ENCODE results near the gene FOLR3. TPM values are rescaled to one million over a fixed set of nuclear protein-coding genes. Genes with fewer than 3 reads are reported as not detected.
"Not testable (repeated sequence)": the region's sequence is repeated elsewhere in the genome, so short reads cannot be mapped to it uniquely, and the experiment has no call there.

FOLR3 gene
- total and polyA plus RNA-seq, 5 donors, result 0.49 to 1.2 (median 1.1) TPM; not detected in 2

DNA sequence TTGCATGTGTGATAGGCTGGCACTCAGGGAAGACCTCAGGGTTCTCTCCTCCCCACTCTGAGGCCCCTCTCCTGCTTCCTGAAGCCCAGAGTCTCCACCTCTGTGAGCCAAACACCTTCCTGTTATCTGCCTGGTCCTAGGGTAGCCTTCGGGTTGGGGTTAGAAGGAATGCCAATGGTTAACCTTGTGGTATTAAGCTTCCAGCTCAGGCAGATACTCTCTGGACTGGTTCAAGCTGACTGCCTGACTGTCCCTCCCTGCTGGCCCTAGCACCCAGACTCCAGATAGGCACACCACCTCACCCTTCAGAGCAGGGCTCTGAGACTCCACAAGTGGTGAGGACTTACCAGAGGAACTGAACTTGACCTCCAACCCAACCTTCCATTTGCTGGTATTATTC, 7.0 kb downstream of the FOLR3 start:
- not testable (repeated sequence) for H3K4me3 ChIP-seq (ENCODE audit: low read length); DNase-seq; H3K27ac ChIP-seq (ENCODE audit: low read length); H3K27me3 ChIP-seq (ENCODE audit: control insufficient read depth, insufficient read depth); H3K4me1 ChIP-seq (ENCODE audit: control insufficient read depth, insufficient read depth, low read length); ATAC-seq; H3K9me3 ChIP-seq (ENCODE audit: control insufficient read depth, low read length)
- intact Hi-C loops (cut with DNase I), result loop anchor here in 1 of 4 donors (5.0 kb wide), 1 partner anchor 165 kb away; no protein-coding TSS in a partner anchor
- 50% methylated on average over 1 of the region's 1 CpG for WGBS

DNA sequence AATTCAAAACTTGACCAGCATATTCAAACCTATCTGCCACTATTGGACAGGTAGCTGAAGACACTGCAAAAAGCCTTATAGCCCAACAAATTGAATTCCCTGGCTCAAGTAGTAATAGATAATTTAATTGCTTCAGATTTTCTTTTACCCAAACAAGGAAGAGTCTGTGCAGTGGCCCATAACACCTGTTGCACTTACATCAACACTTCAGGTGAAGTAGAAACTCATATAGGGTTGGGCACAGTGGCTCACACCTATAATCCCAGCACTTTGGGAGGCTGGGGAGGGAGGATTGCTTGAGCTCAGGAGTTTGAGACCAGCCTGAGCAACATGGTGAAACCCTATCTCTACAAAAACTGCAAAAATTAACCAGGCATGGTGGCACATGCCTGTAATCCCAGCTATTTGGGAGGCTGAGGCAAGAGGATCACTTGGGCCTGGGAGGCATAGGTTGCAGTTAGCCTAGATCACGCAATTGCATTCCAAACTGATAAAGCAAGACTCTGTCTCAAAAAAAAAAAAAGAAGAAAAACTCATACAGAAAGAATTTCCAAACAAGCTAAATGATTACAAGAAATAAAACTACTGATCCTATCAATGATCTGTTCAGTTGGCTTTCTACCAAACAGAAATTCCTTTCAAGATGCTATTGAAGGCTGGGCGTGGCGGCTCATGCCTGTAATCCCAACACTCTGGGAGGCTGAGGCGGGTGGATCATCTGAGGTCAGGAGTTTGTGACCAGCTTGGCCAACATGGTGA, 9.5 kb downstream of the FOLR3 start:
- 83% methylated on average over 4 of the region's 4 CpGs for WGBS
- H3K4me1 ChIP-seq (ENCODE audit: control insufficient read depth, insufficient read depth, low read length), result no peaks in the 10 kb centered on the region
- H3K27ac ChIP-seq (ENCODE audit: low read length), result no peak overlapping the region
- H3K9me3 ChIP-seq (ENCODE audit: control insufficient read depth, low read length), result no peaks in the 10 kb centered on the region
- DNase-seq (no peak), ATAC-seq (no peak)
- H3K27me3 ChIP-seq (ENCODE audit: control insufficient read depth, insufficient read depth), result no peaks in the 10 kb centered on the region
- intact Hi-C loops (cut with DNase I), result loop anchor here in 1 of 4 donors (5.0 kb wide), 1 partner anchor 168 kb away; no protein-coding TSS in a partner anchor
- H3K4me3 ChIP-seq (ENCODE audit: low read length), result no peak overlapping the region

DNA sequence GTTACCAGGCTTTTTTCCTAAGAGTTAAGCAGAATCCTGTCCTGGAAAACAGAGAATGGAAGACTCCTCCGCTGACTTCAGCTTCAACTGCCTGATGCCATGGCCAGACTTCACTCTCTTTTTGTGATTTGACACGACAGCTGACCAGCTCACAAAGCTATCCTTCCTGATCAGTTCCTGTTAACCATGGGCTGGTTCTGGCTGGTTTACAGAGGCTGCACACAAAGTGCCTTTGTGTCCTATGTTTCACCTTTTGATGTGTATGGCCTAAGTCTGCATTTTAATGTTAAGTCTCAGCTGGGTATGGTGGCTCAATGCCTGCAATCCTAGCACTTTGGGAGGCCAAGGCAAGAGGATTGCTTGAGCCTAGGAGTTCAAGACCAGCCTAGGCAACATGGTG, 11.1 kb downstream of the FOLR3 start:
- DNase-seq (no peak), ATAC-seq (no peak)
- WGBS, result 20% methylated on average over 2 of the region's 2 CpGs
- intact Hi-C loops (cut with DNase I), result no loop called here
- Histone ChIP-seq H3K27me3 (ENCODE audit: control insufficient read depth, insufficient read depth) (no peaks in the 10 kb centered on the region), H3K9me3 (ENCODE audit: control insufficient read depth, low read length) (no peaks in the 10 kb centered on the region), H3K27ac (ENCODE audit: low read length) (no peak overlapping the region), H3K4me3 (ENCODE audit: low read length) (no peak overlapping the region), H3K4me1 (ENCODE audit: control insufficient read depth, insufficient read depth, low read length) (no peaks in the 10 kb centered on the region)

DNA sequence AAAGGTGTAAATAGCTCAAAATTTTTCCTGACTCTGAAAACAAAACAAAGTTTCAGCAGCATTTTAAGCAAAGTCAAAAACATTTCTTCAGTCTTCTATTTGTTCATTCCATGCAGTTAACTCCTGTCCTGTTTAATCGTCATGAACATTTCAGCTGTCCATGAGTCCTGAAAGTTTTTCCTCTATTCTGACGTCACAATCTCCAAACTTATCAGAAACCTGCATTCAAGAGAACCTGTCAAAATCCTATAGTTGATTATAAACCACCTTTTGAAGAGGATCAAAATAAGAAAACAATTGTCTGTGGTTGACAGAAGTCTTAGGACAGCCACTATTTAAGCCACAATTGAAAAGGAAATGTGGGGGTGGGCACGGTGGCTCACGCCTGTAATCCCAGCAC, 15.4 kb downstream of the FOLR3 start:
- DNase-seq (no peak), ATAC-seq (no peak)
- Histone ChIP-seq H3K4me3 (ENCODE audit: low read length) (no peak overlapping the region), H3K27ac (ENCODE audit: low read length) (no peak overlapping the region), H3K27me3 (ENCODE audit: control insufficient read depth, insufficient read depth) (no peaks in the 10 kb centered on the region), H3K9me3 (ENCODE audit: control insufficient read depth, low read length) (no peaks in the 10 kb centered on the region), H3K4me1 (ENCODE audit: control insufficient read depth, insufficient read depth, low read length) (no peaks in the 10 kb centered on the region)
- 64% methylated on average over 4 of the region's 4 CpGs for WGBS
- intact Hi-C loops (cut with DNase I), result no loop called here

DNA sequence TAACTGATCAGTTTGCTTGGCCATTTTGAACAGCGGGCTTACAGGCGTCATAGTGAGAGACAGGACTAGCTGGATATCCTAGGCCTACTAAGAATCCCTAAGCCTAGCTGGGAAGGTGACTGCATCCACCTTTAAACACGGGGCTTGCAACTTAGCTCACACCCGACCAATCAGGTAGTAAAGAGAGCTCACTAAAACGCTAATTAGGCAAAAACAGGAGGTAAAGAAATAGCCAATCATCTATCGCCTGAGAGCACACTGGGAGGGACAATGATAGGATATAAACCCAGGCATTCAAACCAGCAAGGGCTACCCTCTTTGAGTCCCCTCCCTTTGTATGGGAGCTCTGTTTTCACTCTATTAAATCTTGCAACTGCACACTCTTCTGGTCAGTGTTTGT, 18.3 kb downstream of the FOLR3 start:
- H3K27ac ChIP-seq (ENCODE audit: low read length); H3K4me3 ChIP-seq (ENCODE audit: low read length); ATAC-seq; DNase-seq; H3K4me1 ChIP-seq (ENCODE audit: control insufficient read depth, insufficient read depth, low read length); H3K27me3 ChIP-seq (ENCODE audit: control insufficient read depth, insufficient read depth); H3K9me3 ChIP-seq (ENCODE audit: control insufficient read depth, low read length); intact Hi-C loops (cut with DNase I): not testable (repeated sequence)
- 85% methylated on average over 6 of the region's 6 CpGs for WGBS

DNA sequence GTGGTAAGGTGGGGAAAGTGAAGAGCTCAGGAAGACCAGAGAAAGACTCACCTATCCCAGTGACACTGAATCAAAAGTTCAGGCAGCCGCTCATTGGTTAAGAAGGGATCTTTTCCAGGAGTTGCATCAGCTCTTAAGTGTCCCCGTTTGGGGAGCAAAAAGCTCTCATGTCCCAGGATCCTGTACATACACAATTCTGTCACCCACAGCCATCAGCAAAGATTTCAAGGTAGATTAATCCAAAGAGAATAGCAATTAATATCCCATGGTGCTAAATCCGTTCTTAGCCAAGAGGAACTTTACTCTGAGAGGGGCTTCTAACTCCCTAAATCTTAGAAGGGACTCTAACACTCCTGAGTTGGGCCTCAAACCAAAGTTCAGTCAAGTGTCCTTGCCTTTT, 19.3 kb downstream of the FOLR3 start:
- Histone ChIP-seq H3K9me3 (ENCODE audit: control insufficient read depth, low read length) (no peaks in the 10 kb centered on the region), H3K4me1 (ENCODE audit: control insufficient read depth, insufficient read depth, low read length) (no peaks in the 10 kb centered on the region), H3K4me3 (ENCODE audit: low read length) (no peak overlapping the region), H3K27ac (ENCODE audit: low read length) (no peak overlapping the region), H3K27me3 (ENCODE audit: control insufficient read depth, insufficient read depth) (peaks cover 2% of the 10 kb centered on the region)
- WGBS, result 87% methylated on average over 3 of the region's 3 CpGs
- intact Hi-C loops (cut with DNase I), result no loop called here
- DNase-seq, result no peak
- no peak for ATAC-seq

DNA sequence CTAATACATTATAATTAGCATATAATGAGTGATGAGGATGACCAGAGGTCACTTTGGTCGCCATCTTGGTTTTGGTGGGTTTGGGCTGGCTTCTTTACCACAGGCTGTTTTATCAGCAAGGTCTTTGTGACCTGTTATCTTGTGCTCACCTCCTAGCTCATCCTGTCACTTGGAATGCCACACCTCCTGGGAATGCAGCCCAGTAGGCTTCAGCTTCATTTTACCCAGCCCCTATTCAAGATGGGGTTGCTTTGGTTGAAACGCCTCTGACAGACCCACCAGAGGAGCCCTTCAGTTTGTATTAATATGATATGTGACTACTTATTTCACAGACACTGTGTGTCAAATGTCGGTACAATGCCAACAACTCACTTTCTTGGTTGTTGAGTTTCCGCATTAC, 20.2 kb downstream of the FOLR3 start:
- DNase-seq, result no peak
- intact Hi-C loops (cut with DNase I), result no loop called here
- 81% methylated on average over 4 of the region's 4 CpGs for WGBS

DNA sequence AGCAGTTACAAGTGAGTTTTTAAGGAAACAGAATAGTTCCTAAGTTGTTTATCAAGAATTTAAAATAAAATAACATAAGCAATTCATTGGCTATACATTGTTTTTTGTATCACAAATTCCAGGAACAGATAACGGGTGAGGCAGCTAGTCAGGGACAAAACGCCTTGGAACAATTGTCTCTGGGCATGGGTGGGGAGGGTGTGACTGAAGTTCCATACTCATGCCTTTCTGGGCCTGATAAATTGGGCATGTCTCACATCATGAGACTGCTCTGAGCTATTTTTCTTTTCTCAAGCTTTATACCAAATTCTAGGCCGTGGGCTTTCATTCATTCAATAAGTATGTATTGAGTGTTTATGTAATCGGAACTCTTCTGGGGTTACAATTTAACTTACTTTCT, 21.6 kb downstream of the FOLR3 start:
- intact Hi-C loops (cut with DNase I), result no loop called here
- WGBS, result 67% methylated on average over 4 of the region's 4 CpGs

More for the DNA sequence above, 20.2 kb downstream of the FOLR3 start:
- Histone ChIP-seq H3K9me3 (ENCODE audit: control insufficient read depth, low read length) (no peaks in the 10 kb centered on the region), H3K4me1 (ENCODE audit: control insufficient read depth, insufficient read depth, low read length) (no peaks in the 10 kb centered on the region), H3K4me3 (ENCODE audit: low read length) (no peak overlapping the region), H3K27ac (ENCODE audit: low read length) (no peak overlapping the region), H3K27me3 (ENCODE audit: control insufficient read depth, insufficient read depth) (peaks cover 2% of the 10 kb centered on the region)
- ATAC-seq, result no peak

DNA sequence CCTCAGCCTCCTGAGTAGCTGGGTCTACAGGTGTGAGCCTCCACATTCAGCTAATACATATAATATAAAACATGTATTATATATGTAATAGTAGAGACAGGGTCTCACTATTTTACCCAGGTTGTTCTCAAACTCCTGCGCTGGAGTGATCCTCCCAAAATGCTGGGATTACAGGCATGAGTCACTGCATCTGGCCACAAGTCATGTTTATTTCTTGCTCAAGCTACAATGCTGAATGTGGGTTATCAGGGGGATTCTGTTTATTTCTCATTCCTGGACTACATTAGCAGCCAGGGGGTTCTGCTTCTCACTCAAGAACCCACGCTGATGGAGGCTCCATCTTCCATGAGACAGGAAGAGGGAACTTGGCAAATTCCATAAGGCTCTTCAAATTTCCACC, 24.8 kb downstream of the FOLR3 start:
- intact Hi-C loops (cut with DNase I), result no loop called here
- ATAC-seq, result no peak
- 80% methylated on average over 2 of the region's 2 CpGs for WGBS
- Histone ChIP-seq H3K4me1 (ENCODE audit: control insufficient read depth, insufficient read depth, low read length) (no peaks in the 10 kb centered on the region), H3K4me3 (ENCODE audit: low read length) (no peak overlapping the region), H3K9me3 (ENCODE audit: control insufficient read depth, low read length) (no peaks in the 10 kb centered on the region), H3K27ac (ENCODE audit: low read length) (no peak overlapping the region), H3K27me3 (ENCODE audit: control insufficient read depth, insufficient read depth) (peaks cover 2% of the 10 kb centered on the region)
- DNase-seq, result no peak

More for the DNA sequence above, 21.6 kb downstream of the FOLR3 start:
- Histone ChIP-seq H3K4me1 (ENCODE audit: control insufficient read depth, insufficient read depth, low read length) (no peaks in the 10 kb centered on the region), H3K9me3 (ENCODE audit: control insufficient read depth, low read length) (no peaks in the 10 kb centered on the region), H3K27ac (ENCODE audit: low read length) (no peak overlapping the region), H3K27me3 (ENCODE audit: control insufficient read depth, insufficient read depth) (peaks cover 2% of the 10 kb centered on the region), H3K4me3 (ENCODE audit: low read length) (no peak overlapping the region)
- ATAC-seq (peak in 1 of 2 donors; percentile 46), DNase-seq (no peak)

DNA sequence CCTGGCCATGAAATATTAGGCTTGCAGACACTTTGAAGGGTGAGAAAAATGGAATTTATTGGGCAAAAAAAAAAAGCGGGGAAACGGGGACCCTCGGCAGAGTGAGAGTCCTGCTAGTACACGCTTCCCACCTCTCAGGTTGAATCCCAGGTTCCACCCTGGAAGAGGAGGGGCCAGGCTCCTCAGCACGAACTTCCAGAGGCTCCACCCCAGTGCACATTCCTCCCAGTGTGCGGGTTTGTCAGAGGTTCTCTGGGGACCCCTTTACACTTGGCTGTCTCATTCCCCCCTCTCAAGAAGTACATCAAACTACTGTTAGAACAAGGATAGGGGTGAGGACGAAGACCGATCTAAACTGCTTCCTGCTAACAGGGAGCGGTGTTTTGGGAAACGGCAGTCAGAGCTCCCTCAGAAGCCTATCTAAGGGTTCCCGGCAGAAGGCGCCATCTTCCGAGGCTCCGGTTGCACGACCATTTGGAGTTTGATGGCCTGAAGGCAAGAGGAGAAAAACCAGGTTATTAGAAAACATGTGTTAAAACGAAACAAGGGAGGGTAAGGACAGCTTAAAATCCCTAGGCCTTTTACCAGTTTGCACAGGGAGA, 27.5 kb downstream of the FOLR3 start:
- ATAC-seq (no peak), DNase-seq (no peak)
- Histone ChIP-seq H3K4me1 (ENCODE audit: control insufficient read depth, insufficient read depth, low read length) (no peaks in the 10 kb centered on the region), H3K4me3 (ENCODE audit: low read length) (no peak overlapping the region), H3K27ac (ENCODE audit: low read length) (no peak overlapping the region), H3K27me3 (ENCODE audit: control insufficient read depth, insufficient read depth) (peaks cover 2% of the 10 kb centered on the region), H3K9me3 (ENCODE audit: control insufficient read depth, low read length) (no peaks in the 10 kb centered on the region)
- intact Hi-C loops (cut with DNase I), result no loop called here
- 76% methylated on average over 16 of the region's 16 CpGs for WGBS

DNA sequence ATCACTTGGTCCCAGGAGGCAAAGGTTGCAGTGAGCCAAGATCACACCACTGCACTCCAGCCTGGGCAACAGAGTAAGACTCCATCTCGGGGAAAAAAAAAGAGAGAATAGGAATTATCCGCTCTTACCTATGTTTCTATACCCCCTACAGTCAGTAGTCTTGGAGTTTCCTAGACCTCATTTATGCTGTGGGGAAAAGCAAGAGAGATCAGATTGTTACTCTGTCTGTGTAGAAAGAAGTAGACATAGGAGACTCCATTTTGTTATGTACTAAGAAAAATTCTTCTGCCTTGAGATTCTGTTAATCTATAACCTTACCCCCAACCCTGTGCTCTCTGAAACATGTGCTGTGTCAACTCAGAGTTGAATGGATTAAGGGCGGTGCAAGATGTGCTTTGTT, 28.7 kb downstream of the FOLR3 start:
- H3K4me1 ChIP-seq (ENCODE audit: control insufficient read depth, insufficient read depth, low read length); intact Hi-C loops (cut with DNase I); ATAC-seq: not testable (repeated sequence)

More for the DNA sequence above, 28.7 kb downstream of the FOLR3 start:
- not testable (repeated sequence) for H3K4me3 ChIP-seq (ENCODE audit: low read length); H3K9me3 ChIP-seq (ENCODE audit: control insufficient read depth, low read length); H3K27me3 ChIP-seq (ENCODE audit: control insufficient read depth, insufficient read depth); DNase-seq; H3K27ac ChIP-seq (ENCODE audit: low read length)
- WGBS, result 75% methylated on average over 2 of the region's 3 CpGs
